GM18517 (cell line): Measurements from ENCODE around the gene TIGD3.

Experiments
- ATAC-seq: cut with Tn5 transposase; IDR thresholded peaks from one replicate; pipeline ENCODE4 v1.9.1; 2021; ENCODE audit warnings: mild to moderate bottlenecking, moderate library complexity; ENCODE audit not compliant: unreplicated experiment

The TIGD3 gene, protein sequence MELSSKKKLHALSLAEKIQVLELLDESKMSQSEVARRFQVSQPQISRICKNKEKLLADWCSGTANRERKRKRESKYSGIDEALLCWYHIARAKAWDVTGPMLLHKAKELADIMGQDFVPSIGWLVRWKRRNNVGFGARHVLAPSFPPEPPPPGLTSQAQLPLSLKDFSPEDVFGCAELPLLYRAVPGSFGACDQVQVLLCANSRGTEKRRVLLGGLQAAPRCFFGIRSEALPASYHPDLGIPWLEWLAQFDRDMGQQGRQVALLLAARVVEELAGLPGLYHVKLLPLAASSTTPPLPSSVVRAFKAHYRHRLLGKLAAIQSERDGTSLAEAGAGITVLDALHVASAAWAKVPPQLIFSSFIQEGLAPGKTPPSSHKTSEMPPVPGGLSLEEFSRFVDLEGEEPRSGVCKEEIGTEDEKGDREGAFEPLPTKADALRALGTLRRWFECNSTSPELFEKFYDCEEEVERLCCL

DNA sequence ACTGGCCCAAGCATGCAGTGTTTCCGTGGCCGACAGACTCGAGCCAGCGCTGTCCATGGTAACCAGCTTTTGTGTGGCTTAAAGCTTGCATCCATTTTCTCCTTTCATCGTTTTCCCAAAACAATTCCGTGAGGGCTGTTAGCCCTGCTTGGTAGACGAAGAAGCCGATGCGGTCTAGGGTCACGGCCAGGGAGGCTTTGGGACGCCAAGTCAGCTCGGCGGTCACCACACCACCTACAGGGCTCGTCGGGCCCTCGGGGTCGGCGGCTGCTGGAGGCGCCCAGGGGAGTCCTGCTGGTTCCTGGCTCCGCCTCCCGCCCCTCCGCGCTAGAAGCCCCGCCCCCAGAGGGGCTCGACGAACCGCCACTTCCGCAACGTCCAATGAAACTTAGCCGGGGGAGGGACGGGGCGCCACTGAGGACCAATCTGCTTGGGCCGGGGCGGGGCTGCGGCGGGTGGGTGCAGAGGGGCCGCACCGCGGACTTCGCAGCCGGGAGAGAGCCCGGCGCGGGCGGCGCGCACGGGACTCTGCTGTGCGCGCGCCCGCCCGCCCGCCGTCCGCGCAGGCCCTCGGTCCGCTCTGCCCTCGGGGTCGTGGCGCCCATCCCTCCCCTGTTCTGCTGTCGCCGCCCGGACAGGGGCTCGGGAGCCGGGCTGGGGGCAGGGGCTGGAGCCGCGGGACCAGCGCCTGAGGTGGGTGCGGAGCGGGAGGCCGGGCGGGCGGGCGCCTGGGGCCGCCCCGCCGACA is at the start of gene TIGD3:
Gene TIGD3 (plus strand): TSS at position 487 of the 748 bp plus-strand sequence. CDS start 1,058 bp downstream, outside the sequence.
- ATAC-seq: no peak

DNA sequence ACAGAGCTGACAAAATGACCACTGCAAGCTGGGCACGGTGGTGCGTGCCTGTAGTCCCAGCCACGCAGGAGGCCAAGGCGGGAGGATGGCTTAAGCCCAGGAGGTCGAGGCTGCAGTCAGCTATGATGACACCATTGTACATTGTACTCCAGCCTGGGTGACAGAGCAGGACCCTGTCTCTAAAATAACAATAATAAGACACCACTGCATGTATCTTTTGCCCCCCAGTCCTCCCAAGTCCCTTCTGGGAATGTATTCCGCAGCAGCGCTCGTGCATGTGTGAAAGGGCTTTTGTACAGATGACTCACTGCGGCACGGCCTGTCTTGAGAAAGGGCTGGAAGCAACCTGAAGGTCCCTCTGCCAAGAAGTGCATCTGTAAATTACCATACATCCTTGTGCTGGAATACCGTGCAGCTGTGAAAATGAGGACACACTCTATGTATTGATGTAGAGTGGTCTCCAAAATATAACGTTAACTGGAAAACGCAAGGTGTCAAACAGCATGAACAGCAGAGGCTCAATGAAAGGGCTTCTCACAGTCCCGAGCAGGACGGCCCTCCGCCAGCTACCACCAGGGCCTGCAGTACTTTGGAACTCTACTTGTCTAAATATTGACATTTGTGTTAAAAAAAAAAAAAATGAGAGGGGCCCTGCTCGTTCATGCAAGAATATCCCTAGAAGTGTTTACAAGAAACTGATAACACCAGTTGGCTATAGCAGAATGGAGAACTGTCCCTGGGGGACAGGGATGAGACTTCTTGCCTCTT is 48.9 kb upstream of the TIGD3 start:
- no peak for ATAC-seq

DNA sequence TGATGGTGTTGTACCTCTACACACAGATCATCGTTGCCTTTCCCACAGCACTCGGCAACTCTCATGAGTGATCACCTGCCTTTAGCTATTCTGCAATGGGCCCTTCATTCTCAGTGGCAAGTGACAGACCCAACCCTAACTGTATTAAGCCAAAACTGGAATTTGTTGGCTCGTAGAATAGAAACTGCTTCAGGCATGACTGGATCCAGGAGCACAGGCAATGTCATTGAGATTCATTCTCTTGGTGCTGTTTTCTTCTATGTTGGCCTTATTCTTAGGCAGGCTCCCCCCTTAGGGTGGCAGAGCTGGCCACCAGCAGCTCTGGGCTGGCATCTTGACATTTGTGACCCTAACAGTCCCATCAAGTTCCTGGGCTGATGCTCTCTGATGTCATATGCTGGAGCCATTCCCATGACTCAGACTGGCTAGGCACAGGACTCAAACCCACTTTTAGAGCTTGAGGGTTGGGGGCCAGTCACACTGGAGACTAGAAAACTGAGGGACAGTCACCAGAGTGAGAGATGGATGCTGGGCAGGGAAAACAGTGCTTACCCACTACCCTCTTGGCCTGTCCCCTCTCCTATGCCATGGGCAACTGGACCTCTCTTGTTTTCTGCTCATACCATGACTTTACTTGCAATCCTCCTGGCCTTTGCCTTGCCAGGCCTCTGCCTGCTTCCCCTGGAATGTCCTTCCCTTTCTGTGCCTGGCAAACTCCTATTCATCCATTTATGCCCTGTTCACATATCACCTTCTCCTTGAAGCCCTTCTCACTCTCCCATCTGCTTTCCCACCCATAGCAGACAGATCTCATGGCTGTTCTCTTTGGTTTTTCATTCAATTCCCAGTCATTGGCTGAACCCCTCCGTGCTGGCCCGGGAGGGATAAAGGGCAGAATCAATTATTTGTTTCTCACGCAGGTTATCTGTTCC is 47.0 kb upstream of the TIGD3 start:
- no peak for ATAC-seq

DNA sequence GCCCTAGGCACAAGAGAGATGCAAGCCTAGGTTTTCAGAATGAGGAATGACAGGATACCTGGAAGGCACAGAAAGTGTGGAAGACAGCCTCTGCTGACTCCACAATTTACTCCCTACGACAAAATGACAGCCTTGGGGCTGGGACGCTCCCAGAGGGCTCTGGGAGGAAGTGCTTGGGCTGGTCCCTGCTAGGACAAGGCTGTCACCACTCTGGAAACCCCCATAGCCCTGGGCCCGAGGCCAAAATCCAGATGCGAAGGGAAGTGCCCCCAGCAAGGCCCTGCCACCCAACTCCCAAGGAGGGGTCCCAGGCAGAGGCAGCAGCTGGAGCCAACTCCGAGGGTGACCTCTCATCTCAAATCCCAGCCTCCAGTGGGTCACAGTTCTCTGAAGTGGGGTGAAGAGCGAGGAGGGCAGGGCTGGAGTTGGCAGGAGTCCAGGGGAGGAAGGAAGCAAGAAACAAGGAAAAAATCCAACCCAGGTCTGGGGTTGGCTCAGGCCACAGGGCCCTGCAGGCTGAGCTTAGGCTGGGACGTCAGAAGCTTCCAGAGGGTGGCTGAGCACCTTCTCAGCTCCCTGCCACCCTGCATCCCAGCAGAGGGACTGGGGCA is 46.2 kb upstream of the TIGD3 start:
- ATAC-seq: no peak

DNA sequence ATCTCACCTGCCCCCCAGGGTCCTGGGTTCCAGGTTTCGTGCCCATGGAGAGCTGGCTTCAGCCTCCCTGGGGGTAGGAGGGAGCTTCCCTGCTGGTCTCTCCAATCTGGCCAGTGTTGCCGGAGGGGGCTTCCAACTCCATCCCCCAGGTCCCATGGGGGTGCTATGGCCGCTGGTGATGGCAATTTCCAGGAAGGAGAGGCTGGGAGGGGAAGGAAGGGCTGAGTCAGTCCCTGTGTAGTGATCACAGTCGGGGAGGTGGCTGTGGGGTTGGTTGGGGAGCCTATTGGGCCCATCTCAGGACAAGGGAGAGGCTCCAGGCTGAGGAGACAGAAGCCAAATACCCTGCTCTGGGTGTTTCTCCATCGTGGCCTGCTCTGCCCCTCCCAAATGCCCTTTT is 45.5 kb upstream of the TIGD3 start:
- ATAC-seq: no peak

DNA sequence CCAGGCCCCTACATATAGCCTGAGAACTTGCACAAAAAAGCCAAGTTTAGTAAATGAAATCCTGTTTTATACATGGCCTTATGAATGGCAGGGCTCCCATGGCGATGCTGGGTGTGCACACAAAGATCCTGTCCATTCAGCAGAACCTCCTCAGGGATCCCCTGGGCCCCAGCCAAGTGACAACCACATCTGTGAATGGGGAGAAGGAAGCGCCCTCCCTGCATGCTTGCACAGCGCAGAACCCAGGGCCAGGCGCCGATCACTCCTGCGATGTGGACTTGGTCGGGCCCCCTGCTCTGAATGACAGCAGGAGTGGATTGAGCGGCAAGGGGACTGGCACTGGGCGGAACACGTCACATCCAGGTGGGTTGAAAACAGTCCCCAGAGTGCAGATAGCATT is 44.3 kb upstream of the TIGD3 start:
- ATAC-seq: no peak

DNA sequence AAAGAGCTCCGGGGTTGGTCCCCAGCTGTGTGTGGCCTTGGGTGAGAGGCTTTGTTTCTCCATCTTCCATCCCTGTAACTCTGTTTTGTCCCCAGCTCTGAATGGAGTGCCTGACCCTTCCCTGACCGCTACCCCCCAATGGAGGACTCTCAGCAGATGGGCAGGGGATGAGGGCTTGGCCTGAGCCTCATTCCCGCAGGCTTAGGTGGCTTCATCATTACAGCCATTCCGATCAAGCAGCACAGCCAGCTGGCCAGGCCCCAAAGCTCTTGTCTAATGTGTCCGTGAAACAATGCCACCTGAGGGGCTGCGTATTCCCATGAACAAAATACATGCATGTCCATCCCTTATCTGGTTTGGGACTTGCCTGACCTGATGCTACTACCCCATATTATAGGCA is 43.8 kb upstream of the TIGD3 start:
- no peak for ATAC-seq

DNA sequence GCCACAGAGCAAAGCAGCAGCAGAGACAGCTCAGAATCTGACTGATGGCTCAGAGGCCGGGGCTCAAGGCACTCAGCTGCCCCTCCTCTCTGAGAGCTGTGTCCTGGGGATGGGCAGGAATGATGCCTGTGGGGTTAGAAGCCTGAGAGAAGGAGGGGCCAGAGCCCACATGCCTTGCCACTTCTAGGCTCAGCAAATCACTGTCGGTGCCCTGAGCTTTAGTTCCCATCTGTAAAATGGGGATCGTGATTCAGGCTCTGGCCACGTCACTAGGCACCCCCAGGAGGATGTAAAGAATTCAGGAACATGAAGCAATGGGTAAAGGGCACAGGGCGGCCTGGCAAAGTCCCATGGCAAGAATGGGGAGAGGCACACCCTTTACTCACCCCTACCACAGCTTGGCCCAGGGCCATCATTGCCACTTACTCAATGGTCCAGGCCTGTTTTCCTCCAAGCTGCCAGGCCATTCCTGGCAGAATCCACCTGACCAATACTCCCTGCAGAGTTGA is 43.3 kb upstream of the TIGD3 start:
- ATAC-seq: no peak

DNA sequence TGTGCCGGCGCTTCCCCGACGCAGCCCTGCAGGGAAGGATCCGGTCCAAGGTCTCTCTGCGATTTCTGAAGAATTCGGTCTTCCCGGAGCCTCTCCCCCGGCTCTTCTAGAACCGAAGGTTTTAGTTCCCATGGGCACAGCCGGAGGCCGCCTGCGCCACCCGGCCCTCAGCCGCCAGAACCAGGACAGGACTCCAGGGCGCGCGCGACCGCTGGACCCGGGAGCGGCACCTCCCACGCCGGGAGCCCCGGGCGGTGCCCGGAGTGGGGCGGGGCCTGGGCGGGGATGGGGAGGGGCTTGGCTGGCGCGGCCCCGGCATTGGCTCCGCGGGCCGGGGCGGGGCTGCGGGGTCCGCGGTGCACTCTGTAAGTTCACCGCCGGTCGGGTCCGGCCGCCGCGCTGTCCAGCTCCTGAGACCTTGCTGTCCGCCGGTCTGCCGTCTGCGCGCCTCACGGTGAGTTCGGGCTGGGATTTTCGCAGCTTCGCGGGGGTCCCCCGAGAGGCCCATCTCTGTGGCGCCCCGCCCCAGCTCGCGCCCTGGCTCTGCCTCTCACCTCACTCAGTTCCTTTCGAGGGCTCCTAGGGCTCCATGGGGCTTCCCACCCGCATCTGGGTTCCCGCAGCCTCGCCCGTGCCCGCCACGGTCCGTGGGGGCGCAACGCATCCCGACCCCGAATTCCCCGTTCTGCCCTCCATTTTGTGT is 39.9 kb upstream of the TIGD3 start, which contains the start of gene CDC42EP2:
Gene CDC42EP2 (plus strand): TSS at position 366 of the 703 bp plus-strand sequence. CDS start 6,033 bp downstream, outside the sequence.
- no peak for ATAC-seq

DNA sequence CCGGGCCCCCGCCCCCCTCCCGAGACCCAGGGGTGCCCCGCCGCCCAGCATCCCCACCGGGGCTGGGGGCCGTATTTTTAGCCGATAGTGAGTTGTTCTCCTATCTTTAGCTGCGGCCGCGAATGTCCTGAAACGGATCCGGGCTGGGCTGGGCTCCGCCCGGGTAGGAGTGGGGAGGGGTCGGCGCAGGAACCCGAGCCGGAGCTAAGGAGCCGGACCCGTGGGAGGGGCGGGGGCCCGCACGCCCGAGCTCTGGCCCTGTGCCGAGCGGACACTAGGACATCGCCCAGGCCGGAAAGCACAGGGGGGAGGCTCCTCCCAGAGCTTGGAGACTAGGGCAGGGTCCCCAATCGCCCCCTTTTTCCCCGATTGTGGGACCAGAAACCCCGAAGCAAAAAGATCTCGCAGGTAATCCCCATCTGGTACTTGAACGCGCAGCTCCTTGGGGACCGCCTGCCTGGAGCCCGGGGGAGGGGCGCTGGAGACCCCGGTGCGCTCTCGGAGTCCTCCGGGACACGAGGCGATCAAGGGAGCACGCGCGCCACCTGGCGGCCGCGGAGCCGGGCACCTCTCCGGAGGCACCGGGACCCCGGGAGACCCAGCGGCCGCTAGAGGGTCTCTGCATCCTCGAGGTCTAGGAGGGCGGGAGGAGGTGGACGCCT is 39.2 kb upstream of the TIGD3 start:
- no peak for ATAC-seq

DNA sequence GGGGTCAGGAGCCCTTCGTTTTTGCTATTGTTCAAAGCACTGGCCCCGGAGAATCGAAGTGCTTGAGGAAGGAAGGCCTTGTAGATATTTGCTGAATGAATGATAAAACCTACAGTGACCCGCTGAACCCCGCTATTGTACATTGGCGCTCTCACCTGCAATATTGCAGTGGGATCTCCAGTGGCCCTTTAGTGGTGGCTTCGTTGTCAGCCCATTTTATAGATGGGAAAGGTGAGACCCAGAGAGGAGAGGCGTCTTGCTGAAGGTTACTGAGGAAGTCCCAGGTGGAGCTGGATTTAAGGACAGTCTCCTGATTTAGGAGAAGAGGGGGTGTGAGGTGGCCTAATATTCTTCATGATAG is 38.7 kb upstream of the TIGD3 start:
- ATAC-seq: no peak

DNA sequence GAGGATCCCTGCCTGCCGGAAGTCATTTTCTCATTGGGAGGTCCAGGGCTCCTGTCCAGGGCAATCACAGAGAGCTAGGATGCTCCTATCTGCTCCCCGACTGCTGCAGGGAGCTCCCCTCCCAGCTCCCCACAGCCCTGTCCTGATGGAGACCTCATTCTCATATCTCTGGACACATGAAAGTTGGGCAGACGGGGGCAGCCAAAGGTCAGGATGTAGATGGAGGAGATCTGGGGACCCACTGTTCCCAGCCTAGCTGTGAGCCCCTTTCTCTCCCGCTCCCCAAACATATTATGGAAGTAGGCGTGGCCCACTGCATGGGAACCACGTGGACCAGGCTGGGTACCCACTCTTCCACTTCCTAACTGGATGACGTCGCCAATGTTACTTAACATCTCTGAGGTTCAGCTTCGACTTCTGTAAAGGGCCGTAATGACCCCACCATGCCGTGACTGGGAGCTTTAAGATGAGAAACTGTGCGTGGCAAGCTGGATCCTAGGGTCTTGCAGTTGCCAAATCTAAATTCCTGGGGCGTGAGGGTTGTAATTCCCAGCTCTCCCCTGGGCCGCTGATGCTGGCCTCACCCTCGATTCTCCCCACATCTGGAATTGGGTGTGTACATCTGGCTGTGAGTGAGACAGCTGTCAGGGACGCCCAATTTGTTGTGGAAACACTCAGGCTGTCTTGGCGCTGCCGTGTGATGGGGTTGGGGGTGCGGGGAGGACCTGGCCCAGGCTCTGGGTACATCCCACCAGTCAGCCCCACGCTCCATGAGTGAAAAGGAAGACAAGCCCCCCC is 38.1 kb upstream of the TIGD3 start:
- ATAC-seq: no peak

DNA sequence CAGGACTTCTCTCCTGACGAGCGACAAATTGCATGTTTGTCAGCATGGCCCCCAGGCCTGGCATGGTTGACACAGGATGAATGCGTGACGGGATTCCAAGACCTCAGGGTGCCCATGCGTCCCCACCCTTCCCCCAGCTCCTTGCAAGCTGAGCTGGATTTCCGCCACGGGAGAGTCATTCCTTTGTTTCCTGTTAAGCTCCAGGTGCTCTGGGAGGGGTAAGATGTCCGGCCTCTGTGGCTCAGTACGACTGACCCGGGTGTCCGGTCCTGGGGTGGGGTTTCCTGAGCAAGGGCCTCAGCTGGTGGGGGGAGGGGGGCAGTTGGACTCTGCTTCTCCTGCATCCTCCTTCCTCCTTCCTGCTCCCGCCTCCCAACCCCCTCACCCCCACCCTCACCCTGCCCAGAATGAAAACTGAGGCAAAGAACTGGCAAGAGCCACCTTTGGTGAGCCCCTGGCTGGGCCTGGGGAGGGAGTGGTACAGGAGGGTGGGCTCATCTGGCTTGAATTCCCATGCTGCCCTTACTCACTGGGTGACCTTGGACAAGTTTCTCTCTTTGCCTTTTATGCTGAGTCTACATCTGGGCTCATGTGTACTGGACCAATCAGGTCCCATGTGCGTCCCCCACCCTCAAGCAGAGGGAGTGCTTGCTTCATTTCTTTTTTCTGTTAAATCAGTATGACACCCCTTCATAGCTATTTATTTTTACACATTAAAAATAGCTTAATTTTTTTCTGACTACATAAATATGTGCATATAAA is 37.3 kb upstream of the TIGD3 start:
- no peak for ATAC-seq

DNA sequence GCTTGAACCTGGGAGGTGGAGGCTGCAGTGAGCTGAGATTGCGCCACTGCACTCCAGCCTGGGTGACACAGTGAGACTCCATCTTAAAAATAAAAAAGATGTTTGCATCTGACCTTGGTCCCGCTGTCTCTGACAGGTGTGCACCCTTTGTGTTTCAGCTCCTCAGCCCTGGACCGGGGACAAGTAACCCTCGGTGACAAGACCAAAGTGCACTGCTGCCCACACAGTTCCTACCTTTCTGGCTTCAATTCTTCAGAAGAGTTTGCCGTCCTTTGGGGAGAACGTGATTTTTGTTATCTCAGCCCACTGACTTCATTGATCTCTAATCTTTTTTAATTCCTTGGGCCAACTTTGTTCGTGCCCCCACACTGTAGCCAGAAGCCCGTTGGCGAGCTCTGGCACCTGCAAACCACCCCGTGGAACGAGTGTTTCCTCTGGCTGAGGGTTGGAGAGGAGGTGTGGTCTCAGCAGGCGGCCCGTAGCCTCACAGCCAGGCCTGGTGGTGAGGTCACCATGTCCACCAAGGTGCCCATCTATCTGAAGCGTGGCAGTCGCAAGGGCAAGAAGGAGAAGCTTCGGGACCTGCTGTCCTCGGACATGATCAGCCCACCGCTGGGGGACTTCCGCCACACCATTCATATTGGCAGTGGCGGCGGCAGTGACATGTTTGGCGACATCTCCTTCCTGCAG is 34.0 kb upstream of the TIGD3 start:
- no peak for ATAC-seq

DNA sequence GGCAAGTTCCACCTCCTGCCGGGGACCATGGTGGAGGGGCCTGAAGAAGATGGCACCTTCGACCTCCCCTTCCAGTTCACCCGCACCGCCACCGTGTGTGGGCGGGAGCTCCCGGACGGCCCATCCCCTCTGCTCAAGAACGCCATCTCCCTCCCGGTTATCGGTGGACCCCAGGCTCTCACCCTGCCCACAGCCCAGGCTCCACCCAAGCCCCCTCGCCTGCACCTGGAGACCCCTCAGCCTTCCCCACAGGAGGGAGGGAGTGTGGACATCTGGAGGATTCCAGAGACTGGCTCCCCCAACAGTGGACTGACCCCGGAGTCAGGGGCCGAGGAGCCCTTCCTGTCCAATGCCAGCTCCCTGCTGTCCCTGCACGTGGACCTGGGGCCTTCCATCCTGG is 33.5 kb upstream of the TIGD3 start:
- no peak for ATAC-seq

DNA sequence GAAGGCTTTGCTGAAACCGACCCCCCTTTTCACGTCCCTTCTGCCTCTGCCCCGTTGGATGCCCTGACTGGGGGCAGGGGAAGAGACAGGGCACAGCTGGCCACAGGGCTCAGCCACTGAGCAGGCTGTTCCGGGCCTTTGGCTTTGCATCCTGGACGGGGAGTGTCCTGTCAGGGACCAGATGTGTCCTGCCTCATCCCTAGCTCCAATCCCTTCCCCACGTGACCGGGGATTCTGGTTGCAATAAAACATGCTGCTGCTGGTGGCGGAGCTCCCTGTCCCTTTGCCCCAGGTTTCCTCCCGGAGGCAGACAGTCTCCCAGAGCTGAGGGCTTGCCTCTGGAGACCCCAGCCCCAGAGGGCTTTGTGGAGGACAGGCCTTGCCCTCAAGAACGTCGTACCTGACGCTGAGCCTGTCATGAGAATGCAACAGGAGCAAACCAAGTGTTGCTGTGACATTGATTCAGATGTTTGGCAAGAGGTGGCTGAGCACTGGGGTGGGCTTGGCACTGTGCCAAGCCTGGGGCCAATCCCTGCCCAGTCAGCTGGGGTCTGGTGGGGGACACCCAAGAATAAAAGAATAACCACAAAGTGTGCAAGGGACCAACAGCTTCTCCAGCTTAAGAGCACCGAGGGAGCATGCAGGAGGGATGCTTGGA is 32.6 kb upstream of the TIGD3 start:
- no peak for ATAC-seq
